Activated naive CD4-positive, alpha-beta T cell treated with anti-CD3 and anti-CD28 coated beads for 36 hours (primary cell): ENCODE results near the gene COLEC12. TPM values are rescaled to one million over a fixed set of nuclear protein-coding genes. Genes with fewer than 3 reads are reported as not detected.

ENCODE experiments used
- CTCF ChIA-PET: fragments of 350-600 bp; sonication (Branson Sonifier 250); formaldehyde crosslinking; loops from one replicate; lab custom pipeline; 2021; ENCODE audit warnings: antibody characterized with exemption; lab: Charles Lee
- DNase-seq: peaks from one replicate; pipeline ENCODE4 v3.0.0-alpha.2; 2020
- H3K27ac Mint-ChIP-seq: one replicate; pipeline ENCODE4 v1.8.0; 2021; ENCODE audit warnings: mild to moderate bottlenecking, mixed read lengths
- H3K27me3 Mint-ChIP-seq: one replicate; pipeline ENCODE4 v1.8.0; 2021; ENCODE audit warnings: low read depth, mixed read lengths
- H3K36me3 Mint-ChIP-seq: one replicate; pipeline ENCODE4 v1.8.0; 2021; ENCODE audit warnings: low read depth, mixed read lengths
- H3K4me1 Mint-ChIP-seq: one replicate; pipeline ENCODE4 v1.8.0; 2021; ENCODE audit warnings: low read depth, mixed read lengths
- H3K4me3 Mint-ChIP-seq: one replicate; pipeline ENCODE4 v1.8.0; 2021; ENCODE audit warnings: mild to moderate bottlenecking, moderate library complexity, mixed read lengths
- H3K9me3 Mint-ChIP-seq: one replicate; pipeline ENCODE4 v1.8.0; 2021; ENCODE audit warnings: mixed read lengths
- intact Hi-C: fragments of 100-400 bp; cut with micrococcal nuclease; formaldehyde crosslinking; loops from one replicate; pipeline ENCODE4 v1.15.1; 2023
- total RNA-seq, 2 experiments: library from RNA; stranded (reverse); gene quantifications; one replicate each; pipeline ENCODE4 v1.2.3, GENCODE V29; 2021

COLEC12 gene
- total RNA-seq, 2 experiments from 2014 or later = not detected

GRCh38 chr18:499776-500631, 497 bp downstream of the COLEC12 start:
- Mint-ChIP-seq H3K4me1 (peaks cover 9% of the 10 kb centered on the region), H3K9me3 (no peaks in the 10 kb centered on the region), H3K27ac (no peak overlapping the region), H3K36me3 (no peaks in the 10 kb centered on the region), H3K27me3 (peaks cover 38% of the 10 kb centered on the region), H3K4me3 (no peak overlapping the region)
- no peak for DNase-seq
- intact Hi-C loops = loop anchor here (10.0 kb wide), 1 partner anchor 95 kb away; the partner anchor contains the start of gene CLUL1
- CTCF ChIA-PET = no interaction called here

GRCh38 chr18:498931-499775, 1.3 kb downstream of the COLEC12 start:
- intact Hi-C loops = loop anchor here (10.0 kb wide), 1 partner anchor 96 kb away; the partner anchor contains the start of gene CLUL1
- no peak overlapping the region for H3K27ac Mint-ChIP-seq
- no peak overlapping the region for H3K4me3 Mint-ChIP-seq
- peaks cover 9% of the 10 kb centered on the region for H3K4me1 Mint-ChIP-seq
- CTCF ChIA-PET = interaction anchor here (0.7 kb wide), 1 partner anchor 231 kb away, joined by 3 read pairs; no protein-coding TSS in a partner anchor
- no peak for DNase-seq
- H3K27me3 Mint-ChIP-seq = peaks cover 38% of the 10 kb centered on the region
- H3K36me3 Mint-ChIP-seq = no peaks in the 10 kb centered on the region
- H3K9me3 Mint-ChIP-seq = no peaks in the 10 kb centered on the region

GRCh38 chr18:497688-498087, 2.8 kb downstream of the COLEC12 start:
- H3K4me3 Mint-ChIP-seq = no peak overlapping the region
- no peak overlapping the region for H3K27ac Mint-ChIP-seq
- H3K27me3 Mint-ChIP-seq = peaks cover 35% of the 10 kb centered on the region
- no peaks in the 10 kb centered on the region for H3K9me3 Mint-ChIP-seq
- no peak for DNase-seq
- no peaks in the 10 kb centered on the region for H3K36me3 Mint-ChIP-seq
- CTCF ChIA-PET = interaction anchor here (1.6 kb wide), 1 partner anchor 126 kb away, joined by 3 read pairs; no protein-coding TSS in a partner anchor
- intact Hi-C loops = loop anchor here (10.0 kb wide), 1 partner anchor 97 kb away; the partner anchor contains the start of gene CLUL1
- peaks cover 9% of the 10 kb centered on the region for H3K4me1 Mint-ChIP-seq

- H3K4me3 Mint-ChIP-seq = no peak overlapping the region
- no peak for DNase-seq
- CTCF ChIA-PET = interaction anchor here (0.6 to 1.5 kb wide), 3 partner anchors 11 to 274 kb away, joined by 3 to 4 read pairs (median 3); no protein-coding TSS in a partner anchor
- H3K27me3 Mint-ChIP-seq = peaks cover 27% of the 10 kb centered on the region
- H3K36me3 Mint-ChIP-seq = no peaks in the 10 kb centered on the region
- H3K27ac Mint-ChIP-seq = no peak overlapping the region
- peaks cover 4% of the 10 kb centered on the region for H3K4me1 Mint-ChIP-seq
- intact Hi-C loops = loop anchor here (10.0 kb wide), 1 partner anchor 99 kb away; the partner anchor contains the start of gene CLUL1
- no peaks in the 10 kb centered on the region for H3K9me3 Mint-ChIP-seq
Observed at GRCh38 chr18:495452-495851, 5.0 kb downstream of the COLEC12 start.

GRCh38 chr18:495017-495416, 5.5 kb downstream of the COLEC12 start:
- DNase-seq = no peak
- CTCF ChIA-PET = no interaction called here
- H3K36me3 Mint-ChIP-seq = no peaks in the 10 kb centered on the region
- H3K4me1 Mint-ChIP-seq = peaks cover 4% of the 10 kb centered on the region
- H3K9me3 Mint-ChIP-seq = no peaks in the 10 kb centered on the region
- H3K27ac Mint-ChIP-seq = no peak overlapping the region
- intact Hi-C loops = loop anchor here (10.0 kb wide), 1 partner anchor 100 kb away; the partner anchor contains the start of gene CLUL1
- H3K4me3 Mint-ChIP-seq = no peak overlapping the region
- H3K27me3 Mint-ChIP-seq = peaks cover 26% of the 10 kb centered on the region

GRCh38 chr18:493986-494983, 6.2 kb downstream of the COLEC12 start:
- Mint-ChIP-seq H3K4me1 (no peaks in the 10 kb centered on the region), H3K4me3 (no peak overlapping the region), H3K27ac (no peak overlapping the region), H3K36me3 (no peaks in the 10 kb centered on the region), H3K27me3 (peaks cover 19% of the 10 kb centered on the region), H3K9me3 (no peaks in the 10 kb centered on the region)
- CTCF ChIA-PET = no interaction called here
- intact Hi-C loops = loop anchor here (10.0 kb wide), 1 partner anchor 101 kb away; the partner anchor contains the start of gene CLUL1
- no peak for DNase-seq

GRCh38 chr18:492451-492850, 8.1 kb downstream of the COLEC12 start:
- Mint-ChIP-seq H3K4me1 (no peaks in the 10 kb centered on the region), H3K4me3 (no peak overlapping the region), H3K36me3 (no peaks in the 10 kb centered on the region), H3K27ac (no peak overlapping the region), H3K27me3 (peaks cover 8% of the 10 kb centered on the region), H3K9me3 (no peaks in the 10 kb centered on the region)
- intact Hi-C loops = loop anchor here (10.0 kb wide), 1 partner anchor 102 kb away; the partner anchor contains the start of gene CLUL1
- DNase-seq = no peak
- CTCF ChIA-PET = no interaction called here

GRCh38 chr18:490624-491023, 9.9 kb downstream of the COLEC12 start:
- CTCF ChIA-PET = no interaction called here
- Mint-ChIP-seq H3K4me1 (no peaks in the 10 kb centered on the region), H3K36me3 (no peaks in the 10 kb centered on the region), H3K27me3 (peaks cover 11% of the 10 kb centered on the region), H3K9me3 (peaks cover 6% of the 10 kb centered on the region), H3K27ac (no peak overlapping the region), H3K4me3 (no peak overlapping the region)
- no peak for DNase-seq
- intact Hi-C loops = loop anchor here (10.0 kb wide), 1 partner anchor 104 kb away; the partner anchor contains the start of gene CLUL1

- no peaks in the 10 kb centered on the region for H3K36me3 Mint-ChIP-seq
- intact Hi-C loops = loop anchor here (10.0 kb wide), 1 partner anchor 105 kb away; the partner anchor contains the start of gene CLUL1
- CTCF ChIA-PET = no interaction called here
Observed at GRCh38 chr18:490024-490366, 10.5 kb downstream of the COLEC12 start.

GRCh38 chr18:489244-490023, 11.1 kb downstream of the COLEC12 start:
- intact Hi-C loops = loop anchor here (10.0 kb wide), 1 partner anchor 105 kb away; the partner anchor contains the start of gene CLUL1
- Mint-ChIP-seq H3K9me3 (peaks cover 6% of the 10 kb centered on the region), H3K4me3 (no peak overlapping the region), H3K4me1 (no peaks in the 10 kb centered on the region), H3K36me3 (no peaks in the 10 kb centered on the region), H3K27ac (no peak overlapping the region), H3K27me3 (peaks cover 8% of the 10 kb centered on the region)
- DNase-seq = no peak
- CTCF ChIA-PET = interaction anchor here (0.6 kb wide), 1 partner anchor 132 kb away, joined by 3 read pairs; no protein-coding TSS in a partner anchor

More at GRCh38 chr18:490024-490366, 10.5 kb downstream of the COLEC12 start:
- H3K4me3 Mint-ChIP-seq = no peak overlapping the region
- H3K27me3 Mint-ChIP-seq = peaks cover 8% of the 10 kb centered on the region
- peaks cover 6% of the 10 kb centered on the region for H3K9me3 Mint-ChIP-seq
- DNase-seq = no peak
- no peaks in the 10 kb centered on the region for H3K4me1 Mint-ChIP-seq
- H3K27ac Mint-ChIP-seq = no peak overlapping the region
